Muscle layer of duodenum (tissue), 2 donors: ENCODE measurements around the gene KMT5B.

ENCODE experiments used
- H3K27ac ChIP-seq: one replicate; pipeline ENCODE4 v1.7.0; 2013; ENCODE audit warnings: mild to moderate bottlenecking, low read length
- H3K27me3 ChIP-seq: one replicate; pipeline ENCODE4 v1.7.0; 2013; ENCODE audit warnings: low read depth, mild to moderate bottlenecking, control low read depth, low read length
- H3K36me3 ChIP-seq, 2 donors: one replicate each; pipeline ENCODE4 v1.7.0; 2013; ENCODE audit warnings: low read length in 2 of 2, control low read depth in 1 of 2, mild to moderate bottlenecking in 1 of 2; ENCODE audit not compliant: insufficient read depth in 2 of 2, control insufficient read depth in 1 of 2
- H3K4me1 ChIP-seq, 2 donors: one replicate each; pipeline ENCODE4 v1.7.0; 2013; ENCODE audit warnings: low read length in 2 of 2, mild to moderate bottlenecking in 2 of 2, control low read depth in 1 of 2, moderate library complexity in 1 of 2; ENCODE audit not compliant: insufficient read depth in 2 of 2, control insufficient read depth in 1 of 2
- H3K4me3 ChIP-seq, 2 donors: one replicate each; pipeline ENCODE4 v1.7.0; 2013; ENCODE audit warnings: low read length in 2 of 2, low read depth in 1 of 2, mild to moderate bottlenecking in 1 of 2
- H3K9me3 ChIP-seq, 2 donors: one replicate each; pipeline ENCODE4 v1.7.0; 2013; ENCODE audit warnings: low read length in 2 of 2, control low read depth in 1 of 2, mild to moderate bottlenecking in 1 of 2; ENCODE audit not compliant: control insufficient read depth in 1 of 2
- donor health status: healthy.

KMT5B gene

DNA sequence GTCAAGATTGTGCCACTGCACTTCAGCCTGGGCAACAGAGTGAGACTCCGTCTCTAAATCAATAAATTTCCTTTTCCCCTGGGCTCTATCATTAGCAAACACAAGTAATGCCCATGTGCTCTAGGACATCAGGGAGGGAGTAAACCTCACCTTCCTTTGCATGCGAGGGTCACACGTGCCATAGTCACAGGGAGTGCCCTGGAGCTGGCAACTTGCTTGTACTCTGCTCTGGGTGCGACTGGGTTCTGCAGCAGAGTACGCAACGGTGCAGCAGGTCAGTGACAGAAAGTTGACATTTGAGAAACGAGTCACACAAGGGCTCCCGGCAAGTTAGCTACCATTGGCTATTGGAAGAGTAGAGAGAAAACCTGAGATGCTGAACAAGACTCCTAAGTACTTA, 59.4 kb downstream of the KMT5B start:
- no peaks in the 10 kb centered on the region for H3K27me3 ChIP-seq
- H3K9me3 ChIP-seq, result no peaks in the 10 kb centered on the region

DNA sequence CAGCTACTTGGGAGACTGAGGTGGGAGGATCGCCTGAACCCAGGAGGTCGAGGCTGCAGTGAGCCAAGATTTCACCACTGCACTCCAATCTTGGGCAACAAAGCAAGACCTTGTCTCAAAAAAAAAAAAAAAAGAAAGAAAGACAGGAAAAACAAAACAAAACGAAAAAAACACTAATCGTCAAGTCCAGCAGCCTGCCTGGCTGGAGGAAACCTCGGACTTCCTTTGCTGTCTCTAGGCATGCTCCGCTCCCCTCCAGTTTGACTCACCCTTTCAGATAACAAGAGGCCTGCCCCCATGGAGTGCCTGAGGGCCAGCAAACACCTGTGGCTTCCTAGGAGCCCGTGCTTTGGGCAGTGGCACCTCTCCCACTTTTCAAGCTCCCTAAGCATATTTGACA, 63.1 kb downstream of the KMT5B start:
- no peak overlapping the region for H3K27ac ChIP-seq
- peaks cover under 1% of the 10 kb centered on the region in 2 donors for H3K36me3 ChIP-seq
- H3K9me3 ChIP-seq, result no peaks in the 10 kb centered on the region
- no peak overlapping the region for H3K4me3 ChIP-seq
- H3K4me1 ChIP-seq, result peaks cover 5 to 9% of the 10 kb centered on the region in 2 donors
- H3K27me3 ChIP-seq, result no peaks in the 10 kb centered on the region

More for the DNA sequence above, 59.4 kb downstream of the KMT5B start:
- no peak overlapping the region for H3K4me3 ChIP-seq
- no peaks in the 10 kb centered on the region for H3K4me1 ChIP-seq
- peaks cover 13 to 21% of the 10 kb centered on the region in 2 donors for H3K36me3 ChIP-seq
- H3K27ac ChIP-seq, result no peak overlapping the region

DNA sequence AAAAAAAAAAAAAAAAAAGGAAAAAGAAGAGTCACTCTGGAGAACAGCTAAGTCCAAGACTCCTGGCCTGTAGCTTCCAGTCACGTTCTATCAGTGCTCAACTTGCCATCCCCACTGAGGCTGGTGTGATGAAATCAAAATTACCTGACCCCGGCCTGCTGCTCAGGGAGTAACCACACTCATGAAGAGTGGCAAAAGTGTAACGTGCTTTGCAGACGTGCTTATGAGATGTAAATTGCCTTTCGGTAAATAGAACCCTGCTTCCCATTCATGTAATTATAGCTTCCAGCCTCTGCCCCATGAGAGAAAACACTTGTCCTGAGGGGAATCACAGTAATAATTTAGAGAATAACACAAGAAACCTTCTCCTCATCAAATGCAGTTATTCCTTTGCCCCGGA, 63.7 kb downstream of the KMT5B start:
- Histone ChIP-seq H3K27me3 (no peaks in the 10 kb centered on the region), H3K9me3 (no peaks in the 10 kb centered on the region), H3K4me3 (no peak overlapping the region), H3K4me1 (peaks cover 5 to 9% of the 10 kb centered on the region in 2 donors), H3K27ac (no peak overlapping the region), H3K36me3 (no peaks in the 10 kb centered on the region)

DNA sequence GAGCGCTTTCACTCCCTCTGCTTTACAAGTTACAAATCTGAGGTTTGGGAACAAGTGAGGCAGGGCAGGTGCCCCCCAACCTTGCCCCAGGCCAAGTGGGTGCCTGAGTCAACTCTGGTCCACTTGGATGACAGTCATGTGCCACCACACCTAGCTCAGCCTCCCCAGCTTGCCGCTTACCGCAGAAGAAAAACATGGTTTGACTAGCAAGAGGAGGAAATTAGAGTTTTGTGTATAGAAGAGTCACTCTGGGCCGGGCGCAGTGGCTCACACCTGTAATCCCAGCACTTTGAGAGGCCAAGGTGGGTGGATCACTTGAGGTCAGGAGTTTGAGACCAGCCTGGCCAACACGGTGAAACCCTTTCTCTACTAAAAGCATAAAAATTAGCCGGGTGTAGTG, 64.2 kb downstream of the KMT5B start:
- peaks cover 5 to 9% of the 10 kb centered on the region in 2 donors for H3K4me1 ChIP-seq
- no peak overlapping the region for H3K27ac ChIP-seq
- no peaks in the 10 kb centered on the region for H3K27me3 ChIP-seq
- no peaks in the 10 kb centered on the region for H3K9me3 ChIP-seq
- H3K36me3 ChIP-seq, result no peaks in the 10 kb centered on the region
- H3K4me3 ChIP-seq, result no peak overlapping the region

DNA sequence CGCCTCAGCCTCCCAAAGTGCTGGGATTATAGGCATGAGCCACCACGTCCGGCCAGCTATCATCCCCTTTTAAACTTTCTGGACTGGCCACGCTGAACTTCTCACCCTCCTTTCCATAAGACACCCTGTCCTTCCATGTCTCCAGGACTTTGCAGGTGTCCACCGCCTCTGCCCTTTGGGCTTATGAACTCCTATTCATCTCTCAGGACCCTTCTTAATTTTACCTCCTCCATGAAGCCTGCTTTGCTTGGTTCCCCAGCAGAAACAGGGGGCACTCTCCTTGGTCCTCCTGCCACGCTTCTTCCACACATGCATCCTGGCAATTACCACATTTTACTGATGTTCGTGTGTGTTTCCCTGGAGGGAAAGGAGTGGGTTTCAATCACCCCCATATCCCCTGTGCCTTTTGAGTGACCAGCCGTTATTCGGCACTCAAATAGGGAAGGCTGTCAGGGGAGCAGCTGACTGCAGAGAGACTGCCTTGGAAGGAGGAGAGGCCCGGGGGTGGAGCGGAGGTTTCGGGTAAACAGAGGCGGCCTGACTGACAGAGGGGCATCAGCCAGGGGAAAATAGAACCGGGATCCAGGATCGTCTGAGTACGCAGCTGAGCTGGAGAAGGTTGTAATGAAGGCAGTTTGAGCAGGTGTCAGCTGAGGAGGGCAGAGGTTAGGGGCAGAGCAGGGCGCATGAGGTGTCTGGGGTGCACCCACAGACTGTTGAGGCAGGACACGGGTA, 64.9 kb downstream of the KMT5B start:
- Histone ChIP-seq H3K9me3 (no peaks in the 10 kb centered on the region), H3K36me3 (no peaks in the 10 kb centered on the region), H3K27me3 (no peaks in the 10 kb centered on the region), H3K4me3 (no peak overlapping the region), H3K27ac (no peak overlapping the region), H3K4me1 (peaks cover 5 to 9% of the 10 kb centered on the region in 2 donors)

DNA sequence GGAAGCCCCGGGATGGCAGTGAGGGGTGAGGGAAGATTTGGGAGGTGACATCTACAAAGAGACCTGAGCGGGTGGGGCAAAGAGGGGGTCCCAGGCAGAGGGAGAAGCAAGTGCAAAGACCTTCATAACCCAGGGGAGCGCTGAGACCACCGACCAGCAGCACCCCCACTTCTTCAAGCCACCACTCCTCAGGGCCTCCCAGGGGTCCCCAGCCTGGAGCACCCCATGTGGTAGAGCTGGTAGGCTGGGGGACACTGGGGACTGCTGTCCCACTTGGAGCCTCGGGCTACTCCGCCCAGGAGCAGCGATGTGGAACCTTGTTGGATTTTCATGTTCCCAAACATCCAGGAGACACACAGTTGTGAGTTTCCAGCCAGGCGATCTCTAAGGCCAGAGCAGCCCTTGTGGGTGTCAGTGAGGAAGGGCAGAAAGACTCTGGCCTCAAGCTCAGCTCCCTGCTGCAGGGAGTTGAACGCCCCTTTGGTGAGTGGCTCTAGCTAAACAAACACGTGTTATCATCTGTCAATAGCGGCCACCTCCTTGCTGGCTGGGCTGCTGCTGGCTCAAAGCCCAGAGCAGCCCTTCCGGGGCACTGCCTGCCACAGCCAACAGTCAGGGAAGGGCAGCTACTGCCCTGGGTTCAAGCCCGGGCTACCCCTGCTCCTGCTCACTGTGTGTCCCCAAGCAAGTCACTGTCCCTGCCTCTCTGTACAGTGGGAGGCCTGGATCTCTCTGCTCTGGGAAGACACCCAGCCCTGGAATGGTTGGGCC, 66.2 kb downstream of the KMT5B start:
- no peak overlapping the region for H3K4me3 ChIP-seq
- H3K9me3 ChIP-seq, result no peaks in the 10 kb centered on the region
- peaks cover 5 to 9% of the 10 kb centered on the region in 2 donors for H3K4me1 ChIP-seq
- H3K36me3 ChIP-seq, result no peaks in the 10 kb centered on the region
- H3K27ac ChIP-seq, result peak overlapping the region; percentile 80
- no peaks in the 10 kb centered on the region for H3K27me3 ChIP-seq

DNA sequence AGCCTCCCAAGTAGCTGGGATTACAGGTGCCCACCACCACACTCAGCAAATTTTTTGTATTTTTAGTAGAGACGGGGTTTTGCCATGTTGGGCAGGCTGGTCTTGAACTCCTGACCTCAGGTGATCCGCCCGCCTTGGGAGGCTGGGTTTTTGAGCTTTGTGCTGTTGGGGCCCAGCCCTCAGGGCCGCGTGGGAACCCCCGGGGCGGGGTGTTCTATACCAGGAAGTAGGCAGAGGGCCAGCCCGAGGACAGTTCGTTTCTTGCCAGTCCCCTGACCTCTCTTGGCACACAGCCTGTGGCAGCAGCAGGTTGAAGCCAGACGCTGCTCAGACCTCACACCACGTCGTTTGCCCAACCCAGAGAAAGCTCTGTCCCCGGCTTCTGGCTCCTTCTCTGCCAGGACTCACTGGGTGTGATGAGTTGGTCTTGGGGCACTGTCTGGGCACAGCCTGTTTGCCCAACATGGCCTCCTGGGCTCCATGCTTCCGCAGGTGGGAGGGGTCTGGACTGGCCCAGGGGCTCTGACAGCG, 67.0 kb downstream of the KMT5B start:
- Histone ChIP-seq H3K27ac (peak overlapping the region; percentile 80), H3K27me3 (no peaks in the 10 kb centered on the region), H3K4me1 (peaks cover 5 to 9% of the 10 kb centered on the region in 2 donors), H3K4me3 (no peak overlapping the region), H3K9me3 (no peaks in the 10 kb centered on the region), H3K36me3 (no peaks in the 10 kb centered on the region)

DNA sequence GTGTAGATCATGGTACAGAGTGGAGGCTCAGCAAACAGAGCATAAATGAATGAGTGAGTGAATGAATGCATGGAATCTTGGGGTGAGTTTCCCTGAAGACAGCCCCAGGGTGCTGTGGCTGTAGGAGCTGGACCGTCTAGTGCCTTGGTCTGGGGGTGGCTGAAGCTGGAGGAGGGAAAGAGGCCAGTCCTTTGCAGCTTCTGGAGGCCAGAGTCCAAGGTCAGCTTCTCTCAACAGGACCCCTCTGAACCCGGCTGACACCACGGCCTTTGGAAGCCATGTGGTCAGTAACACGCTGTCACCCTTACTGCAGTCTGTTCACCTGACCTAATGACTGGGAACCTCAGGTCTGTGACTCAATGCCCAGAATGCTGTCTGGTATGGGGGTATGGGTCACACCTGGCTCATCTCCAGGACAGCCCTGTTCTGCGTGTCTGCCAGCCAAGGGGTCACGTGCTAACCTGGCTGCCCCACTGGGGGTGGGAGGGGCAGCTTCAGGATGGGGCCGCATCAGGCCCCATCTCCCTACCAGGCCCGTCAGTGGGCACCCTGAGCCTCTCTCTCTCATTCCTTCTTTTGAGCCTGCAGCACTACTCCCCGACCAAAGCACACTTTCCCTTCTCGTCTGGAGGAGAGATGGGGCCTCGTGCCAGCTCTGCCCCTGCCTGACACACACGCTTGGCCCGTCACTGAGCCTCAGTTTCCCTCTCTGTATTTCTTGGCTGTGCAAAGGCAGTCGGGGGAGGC, 67.8 kb downstream of the KMT5B start:
- Histone ChIP-seq H3K27me3 (no peaks in the 10 kb centered on the region), H3K4me3 (no peak overlapping the region), H3K4me1 (peaks cover 5 to 9% of the 10 kb centered on the region in 2 donors), H3K9me3 (no peaks in the 10 kb centered on the region), H3K36me3 (no peaks in the 10 kb centered on the region), H3K27ac (no peak overlapping the region)

DNA sequence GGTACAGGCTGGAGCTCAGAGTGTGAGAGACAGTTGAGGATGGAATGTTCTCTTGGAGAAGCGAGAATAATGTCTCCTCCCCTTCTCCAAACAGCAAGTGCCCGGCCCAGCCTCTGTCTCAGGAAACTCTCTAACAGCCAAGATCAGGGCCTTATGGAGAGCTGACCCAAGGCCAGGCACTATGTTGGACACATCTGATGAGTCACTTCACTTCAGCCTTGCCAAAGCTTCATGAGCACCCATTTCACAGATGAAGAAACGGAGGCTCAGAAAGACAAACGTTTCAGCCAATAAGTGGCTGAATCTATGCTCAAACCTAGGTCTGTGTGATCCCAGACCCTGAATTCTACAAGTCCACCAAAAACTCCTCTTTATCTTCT, 69.8 kb downstream of the KMT5B start:
- Histone ChIP-seq H3K36me3 (no peaks in the 10 kb centered on the region), H3K27ac (no peak overlapping the region), H3K4me3 (no peak overlapping the region), H3K4me1 (peaks cover 5 to 9% of the 10 kb centered on the region in 2 donors), H3K27me3 (no peaks in the 10 kb centered on the region), H3K9me3 (no peaks in the 10 kb centered on the region)

DNA sequence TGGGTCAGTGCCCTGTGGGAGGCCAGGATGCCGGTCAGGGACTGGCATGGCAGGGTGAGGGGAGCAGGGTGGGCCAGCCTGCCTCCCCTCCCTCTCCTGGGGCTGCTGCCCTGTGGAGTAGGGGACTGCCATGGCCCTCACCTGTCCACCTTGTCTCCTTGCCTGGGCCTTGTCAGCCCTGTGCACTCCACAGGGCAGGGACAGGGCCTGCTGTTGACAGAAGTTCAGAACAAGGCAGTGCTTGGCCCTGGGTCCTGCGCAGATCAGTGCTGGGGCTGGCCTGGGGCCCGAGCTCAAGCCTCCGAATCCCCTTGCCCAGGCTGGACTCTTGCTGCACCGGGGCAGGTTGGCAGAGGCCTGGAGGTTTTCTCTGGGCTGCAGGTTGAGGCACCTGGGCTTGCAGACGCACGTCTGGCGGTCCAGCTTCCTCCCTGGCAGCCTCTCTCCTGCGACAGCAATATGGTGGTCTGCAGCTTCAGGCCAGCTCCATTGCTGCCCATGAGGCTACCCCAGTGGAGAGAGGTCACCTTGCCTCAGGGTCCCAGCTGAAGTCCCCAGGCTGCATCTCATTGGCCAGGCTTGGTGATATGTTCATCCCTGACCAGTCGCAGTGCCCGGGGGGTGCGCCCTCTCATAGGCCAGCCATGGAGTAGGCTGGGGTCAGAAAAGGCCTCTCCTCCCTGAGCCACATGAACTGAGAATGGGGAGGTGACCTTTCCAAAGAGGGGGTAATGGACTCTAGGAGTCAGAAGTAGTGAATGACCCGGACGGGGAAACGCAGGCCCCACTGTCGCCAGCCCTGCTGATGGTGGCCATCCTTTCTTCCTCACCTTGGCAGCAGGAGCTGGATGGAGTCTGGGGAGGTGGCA, 70.4 kb downstream of the KMT5B start:
- no peaks in the 10 kb centered on the region for H3K9me3 ChIP-seq
- no peak overlapping the region for H3K4me3 ChIP-seq
- no peaks in the 10 kb centered on the region for H3K36me3 ChIP-seq
- H3K4me1 ChIP-seq, result peaks cover 5 to 9% of the 10 kb centered on the region in 2 donors
- H3K27me3 ChIP-seq, result no peaks in the 10 kb centered on the region
- no peak overlapping the region for H3K27ac ChIP-seq
